SJCRH30 (cell line): ENCODE results near the gene EFNA1. TPM values are rescaled to one million over a fixed set of nuclear protein-coding genes. Genes with fewer than 3 reads are reported as not detected.
"Not testable (repeated sequence)": the region's sequence is repeated elsewhere in the genome, so short reads cannot be mapped to it uniquely, and the experiment has no call there.

Source experiments
- DNase-seq, 2 experiments: peaks; one replicate each; pipeline ENCODE4 v3.0.0-alpha.2; 2015 to 2020
- H3K27ac ChIP-seq: fragments of 250-450 bp; sonication (Bioruptor Pico); 2 replicates; pipeline ENCODE4 v1.5.1; 2020; ENCODE audit warnings: mild to moderate bottlenecking, moderate library complexity
- H3K27me3 ChIP-seq: fragments of 250-450 bp; sonication (Bioruptor Pico); 2 replicates; pipeline ENCODE4 v1.5.1; 2020; ENCODE audit warnings: mild to moderate bottlenecking, moderate library complexity
- H3K36me3 ChIP-seq: fragments of 250-450 bp; sonication (Bioruptor Pico); 2 replicates; pipeline ENCODE4 v1.5.1; 2020; ENCODE audit warnings: mild to moderate bottlenecking, moderate library complexity
- H3K4me1 ChIP-seq: fragments of 250-450 bp; sonication (Bioruptor Pico); 2 replicates; pipeline ENCODE4 v1.5.1; 2020; ENCODE audit warnings: mild to moderate bottlenecking, moderate library complexity
- H3K4me3 ChIP-seq: fragments of 250-450 bp; sonication (Bioruptor Pico); 2 replicates; pipeline ENCODE4 v1.5.1; 2020; ENCODE audit warnings: mild to moderate bottlenecking, moderate library complexity
- H3K9me3 ChIP-seq: fragments of 250-450 bp; sonication (Bioruptor Pico); replicated peaks from 2 replicates; pipeline ENCODE4 v1.5.1; 2020; ENCODE audit warnings: mild to moderate bottlenecking, moderate library complexity
- total RNA-seq: library from RNA; depleted of rRNA; stranded (reverse); fragments of >200 nt; shearing (Covaris generic); gene quantifications from 2 replicates; pipeline ENCODE4 v1.2.3, GENCODE V29; 2014

EFNA1 gene
- total RNA-seq, 1 experiment from 2014 or later = 1.8 TPM

DNA sequence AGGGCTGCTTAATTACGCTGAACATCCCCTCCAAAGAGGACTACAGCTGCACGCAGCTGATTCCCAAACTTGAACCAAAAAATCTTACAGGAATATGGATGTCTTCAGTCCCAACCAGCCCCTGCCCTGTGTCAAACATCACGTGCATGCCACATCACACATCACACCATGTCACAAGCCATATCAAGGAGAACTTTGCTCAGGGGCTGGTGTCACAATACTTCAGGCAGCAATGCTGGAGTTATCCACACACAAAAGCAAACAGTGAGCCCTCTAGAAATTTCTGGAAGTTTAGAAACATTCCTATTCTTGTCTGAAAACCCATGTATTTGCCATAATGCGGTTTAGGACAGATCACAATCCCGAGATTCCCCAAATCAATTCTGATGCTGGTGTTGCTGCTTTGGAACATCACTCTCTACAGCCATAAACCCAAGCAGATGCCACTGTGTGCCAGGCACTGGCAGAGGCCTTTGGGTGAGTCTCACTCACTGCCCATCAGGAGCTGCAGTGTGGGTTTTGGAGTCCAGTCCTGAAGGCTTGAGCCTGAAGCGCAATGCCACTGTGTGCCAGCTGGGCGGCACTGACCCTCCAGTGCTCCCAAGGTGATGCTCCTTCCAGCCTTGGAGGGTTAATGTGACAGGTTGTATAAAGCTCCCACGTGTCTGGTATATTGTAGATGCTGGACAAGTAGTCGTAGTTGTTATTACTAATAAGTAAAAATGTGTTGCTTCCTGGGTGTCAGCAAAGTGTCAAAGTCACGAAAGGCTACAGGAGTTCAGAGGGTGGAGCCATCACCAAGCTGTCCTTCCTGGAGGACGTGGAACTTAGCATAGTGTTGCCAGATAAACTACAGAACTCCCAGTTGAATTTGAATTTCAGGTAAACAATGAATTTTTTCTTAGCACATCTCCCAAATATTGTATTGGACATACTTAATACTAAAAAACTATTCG is 20.1 kb upstream of the EFNA1 start:
- no peaks in the 10 kb centered on the region for H3K36me3 ChIP-seq
- no peaks in the 10 kb centered on the region; the same call in none of the 2 replicates for H3K27me3 ChIP-seq
- no peak overlapping the region for H3K4me3 ChIP-seq
- H3K4me1 ChIP-seq = peaks cover 7% of the 10 kb centered on the region; the same call in 1 of the 2 replicates
- no peaks in the 10 kb centered on the region for H3K9me3 ChIP-seq
- H3K27ac ChIP-seq = no peak overlapping the region
- DNase-seq = no peak

DNA sequence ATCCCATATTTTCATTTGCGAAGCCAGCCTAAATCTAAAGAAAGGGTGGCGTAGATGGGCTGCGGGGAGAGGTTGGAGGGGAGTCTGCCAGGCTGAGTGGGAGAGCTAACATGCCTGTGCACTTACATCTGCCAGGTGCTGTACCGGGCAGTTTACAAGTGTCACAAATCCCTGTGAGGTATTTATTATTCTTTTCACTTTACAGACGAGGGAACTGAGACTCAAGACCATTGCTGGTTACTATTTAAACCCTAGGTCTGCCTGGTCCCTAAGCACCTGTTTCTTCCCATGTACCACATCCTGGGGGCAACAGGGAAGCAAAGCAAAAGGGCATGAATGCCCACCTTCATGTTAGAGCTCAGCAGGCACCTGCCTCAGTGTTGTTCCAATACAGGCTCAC is 19.4 kb upstream of the EFNA1 start:
- Histone ChIP-seq H3K36me3 (no peaks in the 10 kb centered on the region), H3K4me1 (peaks cover 12% of the 10 kb centered on the region), H3K27me3 (no peaks in the 10 kb centered on the region; the same call in none of the 2 replicates), H3K9me3 (no peaks in the 10 kb centered on the region), H3K27ac (no peak overlapping the region), H3K4me3 (no peak overlapping the region)
- DNase-seq = no peak

DNA sequence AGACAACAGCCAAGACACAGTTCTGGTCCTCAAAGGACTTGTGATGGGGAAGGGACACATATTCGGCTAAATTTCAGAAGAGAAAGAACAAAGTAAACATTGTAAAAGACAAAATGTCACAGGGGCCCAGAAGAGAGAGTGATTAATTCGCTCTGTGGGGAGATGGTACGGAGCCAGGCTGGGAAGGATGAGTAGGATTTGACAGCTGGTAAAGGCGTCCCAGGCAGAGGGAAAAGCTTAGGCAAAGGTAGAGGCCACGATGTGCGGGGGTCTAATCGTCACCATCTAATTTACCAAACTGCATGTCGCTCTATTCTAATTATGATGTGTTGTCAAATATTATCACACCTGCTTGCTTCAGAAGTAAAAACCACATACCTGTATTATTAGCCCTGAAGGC is 17.3 kb upstream of the EFNA1 start:
- Histone ChIP-seq H3K4me3 (no peak overlapping the region), H3K27me3 (no peaks in the 10 kb centered on the region; the same call in none of the 2 replicates), H3K27ac (no peak overlapping the region), H3K4me1 (peaks cover 20% of the 10 kb centered on the region), H3K36me3 (no peaks in the 10 kb centered on the region), H3K9me3 (no peaks in the 10 kb centered on the region)
- DNase-seq = no peak

DNA sequence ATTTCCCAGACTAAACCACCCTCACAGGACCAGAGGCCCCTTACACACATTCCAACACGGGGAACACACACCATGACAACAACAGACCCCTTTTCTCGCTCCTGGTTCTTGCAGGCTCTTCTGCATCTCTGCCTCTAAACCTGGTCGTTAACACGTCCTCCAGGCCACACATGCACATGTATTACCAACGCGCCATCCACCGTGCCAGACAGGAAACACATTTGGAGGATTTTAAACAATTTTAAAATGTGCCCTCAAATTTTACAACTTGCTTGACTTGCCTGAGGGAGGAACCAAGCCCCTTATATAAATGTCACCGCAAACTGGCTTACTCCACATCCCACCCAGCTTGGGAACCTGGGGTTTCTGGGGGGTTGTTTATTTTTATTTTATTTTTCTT is 16.9 kb upstream of the EFNA1 start:
- no peaks in the 10 kb centered on the region for H3K36me3 ChIP-seq
- DNase-seq = no peak
- no peak overlapping the region for H3K4me3 ChIP-seq
- H3K27ac ChIP-seq = no peak overlapping the region
- no peaks in the 10 kb centered on the region; the same call in none of the 2 replicates for H3K27me3 ChIP-seq
- no peaks in the 10 kb centered on the region for H3K9me3 ChIP-seq
- H3K4me1 ChIP-seq = peaks cover 20% of the 10 kb centered on the region

DNA sequence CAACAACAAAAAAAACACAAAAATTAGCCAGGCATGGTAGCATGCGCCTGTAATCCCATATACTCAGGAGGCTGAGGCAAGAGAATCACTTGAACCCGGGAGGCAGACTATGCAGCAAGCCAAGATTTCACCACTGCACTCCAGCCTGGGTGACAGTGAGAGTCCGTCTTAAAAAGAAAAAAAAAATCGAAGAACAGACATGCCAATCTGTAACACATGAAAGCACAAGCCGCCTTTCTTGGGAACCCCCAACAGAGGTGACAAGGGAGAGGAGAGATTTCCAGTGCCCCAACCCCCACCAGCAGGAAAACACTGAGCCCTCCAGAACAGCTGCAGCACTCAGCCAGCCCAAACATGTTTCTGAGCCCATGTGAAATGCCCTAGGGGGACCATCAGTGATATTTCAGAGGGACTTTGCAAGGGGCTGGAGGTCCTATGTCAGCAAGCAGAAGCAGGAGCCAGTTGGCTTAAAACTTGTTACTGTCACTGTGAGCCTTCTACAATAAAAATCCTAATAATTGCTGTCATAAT is 14.2 kb upstream of the EFNA1 start:
- Histone ChIP-seq H3K4me1 (peaks cover 20% of the 10 kb centered on the region), H3K27ac (peak overlapping the region; percentile 34; the same call in 1 of the 2 replicates), H3K9me3 (no peaks in the 10 kb centered on the region), H3K4me3 (no peak overlapping the region), H3K36me3 (no peaks in the 10 kb centered on the region), H3K27me3 (no peaks in the 10 kb centered on the region; the same call in 1 of the 2 replicates)
- peak; percentile 83 to 91 for DNase-seq

DNA sequence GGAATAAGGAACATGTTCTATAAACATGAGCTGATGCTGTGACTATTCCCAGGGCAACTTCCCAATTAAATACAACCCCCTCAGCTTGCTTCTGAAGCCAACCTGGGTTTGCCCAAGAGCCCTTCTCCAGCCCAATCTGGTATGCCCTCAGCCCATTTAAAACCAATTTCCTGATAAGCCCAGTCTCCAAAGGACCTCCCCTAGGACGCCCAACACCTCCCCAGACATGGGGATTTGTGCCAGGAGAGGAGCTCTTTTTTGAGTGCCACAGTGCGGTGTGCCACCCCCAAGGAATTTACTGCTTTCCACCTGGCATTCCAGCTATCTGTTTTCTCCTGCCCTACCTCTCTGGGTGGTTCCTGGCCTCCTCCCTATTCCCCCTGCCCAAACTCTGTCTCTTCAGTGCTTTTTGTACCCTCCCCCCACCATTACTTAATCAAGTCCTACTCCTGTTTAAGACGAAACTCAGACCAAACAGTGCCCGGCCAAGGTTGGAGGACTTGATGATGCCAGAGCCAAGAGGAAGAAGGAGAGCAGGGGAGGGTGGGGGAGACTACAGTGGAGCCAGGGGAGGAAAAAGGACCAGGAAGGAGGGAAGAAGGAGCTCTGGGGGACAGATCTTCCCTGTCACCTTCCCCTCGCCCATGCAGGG is 11.4 kb upstream of the EFNA1 start:
- no peak overlapping the region for H3K27ac ChIP-seq
- H3K9me3 ChIP-seq = no peaks in the 10 kb centered on the region
- DNase-seq = no peak
- no peaks in the 10 kb centered on the region for H3K27me3 ChIP-seq
- no peak overlapping the region for H3K4me3 ChIP-seq
- peaks cover 17% of the 10 kb centered on the region for H3K4me1 ChIP-seq
- no peaks in the 10 kb centered on the region for H3K36me3 ChIP-seq

DNA sequence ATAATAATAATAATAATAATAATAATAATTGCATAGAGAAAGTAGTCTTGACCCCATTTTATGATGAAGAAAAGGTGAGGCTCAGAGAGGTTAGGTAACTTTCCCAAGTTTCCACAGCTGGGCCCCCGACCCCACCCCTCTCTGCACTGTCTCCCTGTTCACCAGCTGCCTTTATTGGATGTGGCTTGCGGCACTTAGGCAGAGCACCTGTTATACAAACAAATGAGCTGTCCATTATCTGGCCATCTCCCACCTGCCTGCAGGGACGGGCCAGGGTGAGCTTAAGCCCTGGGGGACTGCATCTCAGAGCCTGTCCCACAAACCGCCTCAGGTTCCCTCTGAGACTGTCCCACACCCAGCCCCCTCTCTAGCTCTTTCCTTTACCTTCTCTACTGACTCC is 10.1 kb upstream of the EFNA1 start:
- peaks cover 12% of the 10 kb centered on the region for H3K4me1 ChIP-seq
- DNase-seq = no peak
- no peak overlapping the region for H3K27ac ChIP-seq
- H3K4me3 ChIP-seq = no peak overlapping the region
- H3K9me3 ChIP-seq = no peaks in the 10 kb centered on the region
- no peaks in the 10 kb centered on the region for H3K36me3 ChIP-seq
- H3K27me3 ChIP-seq = no peaks in the 10 kb centered on the region

DNA sequence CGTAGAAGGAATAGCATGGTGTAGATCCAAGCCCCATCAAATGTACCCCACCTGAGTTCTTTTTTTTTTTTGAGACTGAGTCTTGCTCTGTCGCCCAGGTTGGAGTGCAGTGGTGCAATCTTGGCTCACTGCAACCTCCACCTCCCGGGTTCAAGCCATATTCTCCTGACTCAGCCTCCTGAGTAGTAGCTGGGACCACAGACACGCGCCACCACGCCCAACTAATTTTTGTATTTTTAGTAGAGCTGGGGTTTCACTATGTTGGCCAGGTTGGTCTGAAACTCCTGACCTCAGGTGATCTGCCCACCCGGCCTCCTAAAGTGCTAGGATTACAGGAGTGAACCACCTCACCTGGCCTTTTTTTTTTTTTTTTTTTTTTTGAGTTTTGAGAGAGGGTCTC is 9.6 kb upstream of the EFNA1 start:
- not testable (repeated sequence) for H3K27ac ChIP-seq, H3K27me3 ChIP-seq, H3K4me1 ChIP-seq, DNase-seq, H3K9me3 ChIP-seq, H3K36me3 ChIP-seq, H3K4me3 ChIP-seq

DNA sequence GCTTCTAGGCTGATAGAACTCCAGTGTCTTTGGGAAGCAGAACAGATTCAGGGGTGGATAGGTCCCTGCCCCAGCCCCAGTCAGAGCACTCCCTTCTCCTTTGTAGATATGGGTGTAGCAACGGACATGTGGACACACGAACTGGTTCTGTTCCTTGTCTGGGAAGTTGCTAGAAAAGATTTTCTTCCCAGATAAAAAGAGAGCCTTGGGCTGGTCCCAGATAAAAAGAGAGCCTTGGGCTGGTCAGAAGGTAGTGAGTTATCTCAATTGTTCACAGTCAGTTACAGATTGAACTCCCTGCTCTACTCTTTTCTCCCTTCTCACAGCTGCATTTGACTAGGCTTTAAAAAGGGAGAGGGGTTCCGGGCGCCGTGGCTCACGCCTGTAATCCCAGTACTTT is 7.4 kb upstream of the EFNA1 start:
- no peak for DNase-seq
- Histone ChIP-seq H3K4me3 (no peak overlapping the region), H3K36me3 (no peaks in the 10 kb centered on the region), H3K27ac (no peak overlapping the region), H3K9me3 (no peaks in the 10 kb centered on the region), H3K27me3 (0 out of 2 replicates have a peak, but pooled peaks cover 3% of the 10 kb centered on the region), H3K4me1 (peaks cover 17% of the 10 kb centered on the region)

DNA sequence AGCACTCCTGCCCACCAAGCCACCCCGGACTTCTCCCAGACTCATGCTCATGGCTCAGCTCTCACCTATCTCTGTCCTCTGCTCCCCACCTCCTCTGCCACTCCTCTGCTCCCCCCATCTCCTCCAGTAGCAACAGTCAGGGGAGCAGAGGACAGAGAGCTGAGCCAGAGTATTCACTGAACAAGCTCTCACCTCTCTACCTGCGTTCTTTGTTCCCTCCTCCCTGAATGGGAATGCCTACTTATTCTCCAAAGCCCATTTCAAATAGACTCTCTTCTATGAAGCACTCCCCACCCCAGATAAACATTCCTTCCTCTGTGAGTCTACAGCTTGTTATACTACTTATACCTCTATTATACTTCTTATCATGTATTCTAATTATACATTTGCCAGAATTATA is 6.4 kb upstream of the EFNA1 start:
- DNase-seq = no peak
- H3K27ac ChIP-seq = no peak overlapping the region
- H3K4me3 ChIP-seq = no peak overlapping the region
- H3K36me3 ChIP-seq = no peaks in the 10 kb centered on the region
- H3K4me1 ChIP-seq = peaks cover 26% of the 10 kb centered on the region
- H3K9me3 ChIP-seq = no peaks in the 10 kb centered on the region
- 0 out of 2 replicates have a peak, but pooled peaks cover 6% of the 10 kb centered on the region for H3K27me3 ChIP-seq

DNA sequence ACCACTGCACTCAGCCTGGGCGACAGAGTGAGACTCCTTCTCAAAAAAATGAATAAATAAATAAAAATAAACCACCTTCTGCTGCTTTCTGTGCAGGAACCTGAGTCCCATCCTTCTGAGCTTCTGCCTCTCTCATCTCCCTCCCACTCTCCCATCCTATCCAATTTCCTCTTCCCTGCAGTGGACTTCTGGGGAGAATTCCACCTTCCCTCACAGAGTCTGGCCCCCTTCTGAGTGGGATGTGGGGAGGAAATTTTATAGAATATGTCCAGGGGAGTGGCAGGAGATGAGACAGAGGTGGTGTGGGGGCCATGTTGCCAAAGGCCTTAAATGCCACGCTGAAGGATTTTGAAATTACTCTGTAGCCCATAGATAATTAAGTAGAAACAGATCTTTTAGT is 5.4 kb upstream of the EFNA1 start:
- Histone ChIP-seq H3K4me3 (no peak overlapping the region), H3K36me3 (no peaks in the 10 kb centered on the region), H3K9me3 (no peaks in the 10 kb centered on the region), H3K4me1 (peaks cover 33% of the 10 kb centered on the region), H3K27ac (no peak overlapping the region), H3K27me3 (0 out of 2 replicates have a peak, but pooled peaks cover 6% of the 10 kb centered on the region)
- no peak for DNase-seq

DNA sequence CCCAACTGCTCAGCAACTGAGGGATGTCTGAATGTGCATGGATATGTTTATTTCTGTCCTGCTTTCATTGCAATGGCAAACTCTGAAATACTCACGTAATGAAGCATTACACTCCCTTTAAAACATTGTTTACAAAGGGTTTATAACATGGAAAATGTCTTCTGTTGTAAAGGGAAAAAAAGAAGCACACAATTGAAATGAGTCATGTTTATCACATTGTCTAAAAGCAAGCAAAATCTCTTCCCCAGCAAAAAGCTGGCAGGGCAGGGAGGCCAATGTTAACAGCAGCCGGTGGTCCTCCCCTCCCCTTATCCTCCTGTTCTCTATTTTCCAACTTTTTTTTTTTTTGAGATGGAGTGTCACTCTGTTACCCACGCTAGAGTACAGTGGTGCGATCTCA is 3.9 kb upstream of the EFNA1 start:
- Histone ChIP-seq H3K27ac (no peak overlapping the region), H3K36me3 (no peaks in the 10 kb centered on the region), H3K4me1 (peaks cover 39% of the 10 kb centered on the region), H3K4me3 (no peak overlapping the region), H3K9me3 (no peaks in the 10 kb centered on the region), H3K27me3 (peaks cover 13% of the 10 kb centered on the region; the same call in 1 of the 2 replicates)
- DNase-seq = no peak

DNA sequence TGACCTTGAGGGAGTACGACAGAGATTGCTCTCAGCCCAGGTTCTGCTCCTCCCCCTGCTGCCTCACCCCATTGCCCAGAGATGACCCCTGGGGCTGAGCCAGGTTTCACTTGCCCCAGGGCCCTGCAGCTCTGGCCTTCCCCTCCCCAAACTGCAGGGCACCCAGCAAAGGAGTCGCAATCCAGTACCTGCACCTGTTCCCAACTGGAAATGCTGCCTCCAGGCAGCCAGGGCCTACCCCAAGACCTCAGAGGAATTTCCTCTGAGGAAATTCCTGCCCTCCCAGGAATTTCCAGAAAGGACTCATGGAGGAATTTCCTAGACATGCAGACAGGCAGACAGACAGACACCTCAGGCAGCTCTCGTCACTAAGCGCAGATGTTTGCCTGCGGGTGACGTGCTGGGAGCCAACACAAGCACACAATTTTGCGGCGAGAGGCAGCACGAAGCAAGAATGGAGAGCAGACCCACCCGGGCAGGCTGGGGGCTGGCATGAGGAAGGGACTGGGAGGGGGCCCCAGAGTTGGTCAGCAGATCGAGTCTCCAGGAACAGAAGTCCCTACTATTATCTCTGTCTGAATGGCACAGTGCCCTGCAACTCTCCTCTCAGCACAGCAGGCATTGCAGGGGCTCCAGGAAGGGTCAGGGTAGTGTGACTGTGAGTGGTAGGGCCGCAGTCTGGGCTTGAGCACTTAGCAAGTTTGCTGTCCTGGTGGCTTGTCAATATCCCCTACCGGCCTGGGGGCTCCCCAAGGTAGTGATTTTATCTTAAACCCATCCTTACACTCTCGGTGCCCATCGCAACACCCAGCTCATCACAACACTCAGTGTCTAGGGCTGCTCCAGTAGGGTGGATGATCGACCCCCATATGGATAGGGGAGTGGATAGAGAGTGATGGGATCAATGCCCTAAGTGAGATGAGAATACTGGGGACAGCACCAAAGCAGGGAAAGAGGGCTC is 2.9 kb upstream of the EFNA1 start:
- DNase-seq = peak; percentile 53 to 57
- H3K27me3 ChIP-seq = peaks cover 14% of the 10 kb centered on the region; the same call in 1 of the 2 replicates
- peak overlapping the region; percentile 1; the same call in 1 of the 2 replicates for H3K27ac ChIP-seq

DNA sequence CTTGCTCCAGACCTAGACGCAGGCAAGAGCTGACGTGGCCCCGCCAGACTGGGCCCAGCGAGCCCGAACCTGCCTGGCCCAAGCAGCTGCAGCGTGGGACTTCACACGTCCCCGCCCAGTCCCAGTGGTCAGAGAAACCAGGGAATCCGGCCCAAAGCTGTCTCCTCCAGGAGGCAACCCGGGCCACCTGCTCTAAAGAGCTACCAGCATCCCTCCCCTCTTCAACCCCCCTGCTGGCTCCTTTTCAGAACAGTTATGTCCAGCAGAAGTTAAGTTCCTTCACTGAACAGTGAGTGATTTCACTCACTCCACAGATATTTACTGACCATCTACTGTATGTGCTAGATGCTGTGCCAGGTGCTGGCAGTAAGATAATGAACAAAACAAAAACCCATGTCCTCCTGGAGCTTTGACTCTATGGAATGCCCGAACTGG is 2.1 kb upstream of the EFNA1 start:
- Histone ChIP-seq H3K27ac (no peak overlapping the region), H3K36me3 (no peaks in the 10 kb centered on the region), H3K4me1 (peaks cover 52% of the 10 kb centered on the region), H3K27me3 (peaks cover 14% of the 10 kb centered on the region; the same call in 1 of the 2 replicates), H3K9me3 (no peaks in the 10 kb centered on the region), H3K4me3 (peak overlapping the region; percentile 58; the same call in 1 of the 2 replicates)
- DNase-seq = no peak

More for the DNA sequence above, 2.9 kb upstream of the EFNA1 start:
- no peaks in the 10 kb centered on the region for H3K9me3 ChIP-seq
- no peaks in the 10 kb centered on the region for H3K36me3 ChIP-seq
- no peak overlapping the region for H3K4me3 ChIP-seq
- H3K4me1 ChIP-seq = peaks cover 49% of the 10 kb centered on the region
